GM18951 (cell line): Measurements from ENCODE around the gene ABI2.
"Not testable (repeated sequence)": the region's sequence is repeated elsewhere in the genome, so short reads cannot be mapped to it uniquely, and the experiment has no call there.

ENCODE experiments used
- POLR2A ChIP-seq: IDR thresholded peaks from 4 replicates; pipeline ENCODE4 v1.6.1; 2011; ENCODE audit warnings: mild to moderate bottlenecking; ENCODE audit not compliant: insufficient read length, insufficient read depth; ENCODE audit errors: extremely low read depth
- in situ Hi-C: fragments of 300-500 bp; cut with MboI; formaldehyde crosslinking; loops from one replicate; pipeline ENCODE4 v1.12.0; 2022; ENCODE audit warnings: low sequenced_read_pairs, mixed read lengths, inconsistent platforms; ENCODE audit not compliant: unreplicated experiment

ABI2 gene

DNA sequence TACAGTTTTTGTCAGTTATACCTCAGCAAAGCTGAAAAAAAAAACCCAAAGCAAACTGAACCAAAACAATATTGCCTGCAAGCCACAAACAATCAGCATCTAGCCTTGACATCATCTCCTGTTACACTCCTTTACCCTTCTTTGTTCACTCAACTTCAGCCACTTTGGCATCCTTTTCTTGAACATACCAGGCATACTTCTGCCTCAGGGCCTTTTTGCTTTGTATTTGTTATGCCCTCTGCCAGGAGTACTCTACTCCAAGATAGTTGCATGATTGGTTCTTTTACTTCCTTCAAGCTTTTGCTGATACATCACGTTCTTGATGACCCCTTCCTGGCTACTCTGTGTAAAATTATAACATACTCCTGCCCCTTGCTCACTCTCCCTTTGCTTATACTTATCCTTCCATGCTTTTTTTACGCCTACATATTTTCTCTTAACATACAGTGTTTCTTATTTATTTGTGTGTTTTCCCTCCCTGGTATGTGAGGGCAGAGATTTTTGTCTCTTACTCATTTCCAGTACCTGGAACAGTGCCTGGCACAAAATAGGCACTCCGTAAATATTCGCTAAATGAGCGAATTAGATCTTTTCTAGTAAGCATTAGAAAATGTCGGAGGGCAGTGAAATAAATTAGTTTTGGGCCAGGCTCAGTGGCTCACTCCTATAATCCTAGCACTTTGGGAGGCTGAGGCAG, 12.7 kb downstream of the ABI2 start:
- no peak for TF ChIP-seq POLR2A
- in situ Hi-C loops, result no loop called here

DNA sequence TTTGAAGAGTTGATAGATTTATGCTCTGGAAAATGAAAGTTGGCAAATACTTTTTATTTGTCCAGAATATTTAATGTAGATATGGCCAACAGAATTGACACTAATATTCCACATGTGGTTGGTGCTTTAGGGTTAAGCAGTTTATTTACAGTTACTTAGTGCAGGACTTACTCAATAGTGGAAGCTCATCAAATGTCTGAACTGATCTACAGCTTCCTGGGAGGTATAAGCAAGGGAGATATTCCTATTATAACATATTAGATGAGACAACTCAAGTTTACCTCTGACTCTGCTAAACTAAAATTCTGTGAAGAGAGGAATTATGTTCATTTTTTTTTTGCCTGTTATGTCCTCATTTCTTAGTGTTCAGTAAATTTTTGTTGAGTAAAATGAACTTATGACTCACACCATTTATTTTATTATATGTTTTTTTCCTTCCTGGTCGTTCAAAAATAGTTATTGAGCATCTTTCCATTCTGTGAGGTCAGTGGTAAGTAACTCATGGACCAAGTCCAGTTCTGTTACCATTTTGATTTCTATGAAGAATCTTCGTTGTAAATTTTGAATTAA, 13.6 kb downstream of the ABI2 start:
- in situ Hi-C loops, result no loop called here

DNA sequence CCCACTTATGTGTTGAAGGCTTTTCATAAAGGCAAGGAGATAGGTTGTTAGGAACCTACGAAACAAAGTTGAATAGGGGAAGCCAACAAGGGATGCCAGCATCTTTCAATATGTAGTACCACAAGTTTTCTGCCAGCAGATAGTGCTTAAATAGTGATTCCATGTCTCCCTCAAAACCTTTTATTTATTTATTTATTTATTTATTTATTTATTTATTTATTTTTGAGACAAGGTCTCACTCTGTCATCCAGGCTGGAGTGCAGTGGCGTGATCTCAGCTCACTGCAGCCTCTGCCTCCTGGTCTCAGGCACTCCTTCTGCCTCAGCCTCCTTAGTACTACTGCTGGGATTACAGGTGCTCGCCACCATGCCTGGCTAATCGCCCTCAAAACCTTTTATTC, 14.2 kb downstream of the ABI2 start:
- in situ Hi-C loops, result not testable (repeated sequence)

More for the DNA sequence above, 13.6 kb downstream of the ABI2 start:
- no peak for TF ChIP-seq POLR2A

DNA sequence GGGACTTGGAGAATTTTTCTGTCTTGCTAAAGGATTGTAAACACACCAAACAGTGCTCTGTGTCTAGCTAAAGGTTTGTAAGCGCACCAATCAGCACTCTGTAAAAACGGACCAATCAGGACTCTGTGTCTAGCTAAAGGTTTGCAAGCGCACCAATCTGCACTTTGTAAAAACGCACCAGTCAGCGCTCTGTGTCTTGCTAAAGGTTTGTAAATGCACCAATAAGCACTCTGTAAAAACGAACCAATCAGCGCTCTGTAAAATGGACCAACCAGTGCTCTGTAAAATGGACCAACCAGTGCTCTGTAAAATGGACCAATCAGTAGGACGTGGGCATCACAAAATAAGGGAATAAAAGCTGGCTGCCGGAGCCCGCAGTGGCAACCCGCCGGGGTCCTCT, 16.5 kb downstream of the ABI2 start:
- in situ Hi-C loops, result no loop called here

DNA sequence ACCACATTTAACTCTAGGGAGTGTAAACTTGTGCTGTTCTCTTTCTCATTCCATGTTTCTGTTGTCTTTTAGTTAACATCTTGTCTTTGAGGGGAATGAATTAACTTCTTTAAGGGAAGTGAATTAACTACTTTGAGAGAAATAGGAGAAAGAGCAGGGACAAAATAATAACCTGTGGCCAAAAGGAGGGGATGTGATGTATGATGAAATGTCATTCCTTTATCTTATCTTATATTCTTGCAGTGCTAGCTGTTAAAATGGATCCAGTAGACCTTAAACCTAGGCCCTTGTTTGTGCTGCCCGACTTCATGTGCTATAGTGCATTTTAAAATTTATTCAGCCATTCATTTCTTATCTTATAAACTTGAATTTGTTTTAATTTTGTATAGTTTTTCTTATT, 18.4 kb downstream of the ABI2 start:
- in situ Hi-C loops, result no loop called here
- TF ChIP-seq POLR2A, result no peak

More for the DNA sequence above, 16.5 kb downstream of the ABI2 start:
- TF ChIP-seq POLR2A, result no peak

DNA sequence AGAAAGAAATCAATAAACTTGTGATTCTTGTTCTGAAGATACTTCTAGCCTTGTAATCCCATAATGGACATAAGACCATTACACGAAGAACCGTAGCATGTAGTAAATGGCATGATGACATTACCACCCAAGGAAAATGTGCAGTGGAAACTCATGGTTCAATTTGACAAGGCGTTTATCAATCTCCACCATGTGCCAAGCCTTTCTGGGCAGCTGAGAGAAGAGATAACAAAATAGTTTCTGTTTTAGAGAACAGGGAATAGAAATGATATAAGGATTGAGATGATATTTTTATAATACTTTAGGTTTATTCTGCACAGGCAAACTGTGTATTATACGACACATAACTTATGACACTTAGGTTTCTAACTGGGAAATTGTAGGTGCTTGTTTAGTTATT, 19.2 kb downstream of the ABI2 start:
- in situ Hi-C loops, result no loop called here
- no peak for TF ChIP-seq POLR2A

DNA sequence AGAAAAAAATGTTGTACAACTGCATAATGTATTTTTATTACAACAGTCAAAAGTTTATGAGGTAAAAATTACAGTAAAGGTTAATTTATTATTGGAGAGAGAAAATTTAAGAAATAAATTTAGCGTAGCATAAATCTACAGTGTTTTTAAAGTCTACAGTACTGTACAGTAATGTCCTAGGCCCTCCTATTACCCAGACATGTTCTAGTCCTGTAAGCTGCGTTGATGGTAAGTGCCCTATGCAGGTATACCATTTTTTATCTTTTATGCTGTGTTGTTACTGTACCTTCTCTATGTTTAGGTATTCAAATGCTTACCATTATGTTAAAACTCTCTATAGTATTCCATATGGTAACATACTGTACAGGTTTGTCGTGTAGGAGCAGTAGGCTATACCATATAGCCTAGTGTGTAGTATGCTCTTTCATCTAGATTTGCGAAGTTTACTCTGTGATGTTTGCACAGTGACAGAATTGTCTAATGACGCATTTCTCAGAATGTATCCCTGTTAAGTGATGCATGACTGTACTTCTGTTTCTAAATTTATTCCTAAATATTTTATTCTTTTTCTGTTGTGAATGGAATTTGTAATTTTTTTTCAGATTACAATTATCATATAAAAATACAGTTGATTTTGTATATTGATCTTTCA, 24.5 kb downstream of the ABI2 start:
- no peak for TF ChIP-seq POLR2A
- in situ Hi-C loops, result no loop called here

DNA sequence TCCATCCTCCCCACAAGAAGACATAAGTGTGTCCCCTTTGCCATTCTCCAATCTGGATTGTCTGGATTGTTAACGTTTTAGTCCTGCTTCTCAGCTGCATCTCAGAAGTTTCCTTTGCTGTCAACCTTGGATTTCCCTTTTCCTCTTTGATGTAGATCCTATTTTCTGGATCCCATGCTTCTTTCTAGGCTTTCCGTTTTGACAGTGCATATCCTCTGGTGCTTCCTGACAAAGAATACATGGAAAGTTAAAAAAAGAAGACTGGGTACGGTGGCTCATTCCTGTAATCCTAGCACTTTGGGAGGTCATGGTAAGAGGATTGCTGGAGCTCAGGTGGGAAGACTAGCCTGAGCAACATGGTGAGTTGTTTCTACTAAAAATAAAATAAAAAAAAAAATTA, 26.8 kb downstream of the ABI2 start:
- TF ChIP-seq POLR2A, result no peak
- in situ Hi-C loops, result no loop called here

DNA sequence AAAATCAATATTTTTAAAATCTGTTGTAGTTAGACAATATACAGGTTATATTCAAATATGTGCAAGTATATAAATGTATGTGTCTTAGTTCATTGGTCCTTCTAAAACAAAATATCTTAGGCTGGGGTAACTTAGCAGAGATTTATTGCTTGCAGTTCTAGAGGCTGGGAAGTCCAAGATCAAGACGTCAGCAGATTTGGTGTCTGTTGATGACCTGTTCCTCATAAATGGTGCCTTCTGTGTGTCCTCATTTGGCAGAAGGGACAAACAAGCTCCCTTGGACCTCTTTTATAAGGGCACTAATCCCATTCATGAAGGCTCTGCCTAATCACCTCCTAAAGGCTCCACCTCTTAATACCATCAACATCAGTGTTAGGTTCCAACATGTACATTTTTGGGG, 31.3 kb downstream of the ABI2 start:
- in situ Hi-C loops, result no loop called here
- no peak for TF ChIP-seq POLR2A

DNA sequence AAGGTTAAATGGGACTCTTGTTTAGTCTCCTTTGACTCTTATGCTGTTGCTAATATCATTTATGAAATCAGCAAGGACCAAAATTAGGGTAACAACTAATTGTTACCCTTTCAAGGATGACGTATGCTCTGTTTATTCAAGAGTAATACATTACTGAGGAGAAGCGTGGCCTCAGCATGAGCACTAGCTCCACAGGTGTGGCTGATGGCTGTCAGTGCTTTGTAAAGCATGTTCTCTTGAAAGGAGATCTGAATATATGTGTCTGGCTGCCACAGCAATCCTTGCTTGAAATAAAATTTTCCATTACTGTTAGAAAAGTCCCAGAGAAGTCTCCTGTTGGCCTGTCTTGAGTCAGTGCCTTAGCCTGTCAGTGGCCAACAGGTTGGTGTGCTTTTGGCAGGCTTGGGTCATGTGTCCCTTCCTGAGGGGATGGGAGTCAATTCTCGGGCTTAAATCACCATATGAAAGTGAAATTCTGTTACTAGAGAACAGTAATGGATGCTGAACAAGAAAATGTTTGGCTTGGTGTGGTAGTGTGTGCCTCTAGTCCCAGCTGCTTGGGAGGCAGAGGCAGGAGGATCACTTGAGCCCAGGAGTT, 32.7 kb downstream of the ABI2 start:
- TF ChIP-seq POLR2A, result no peak
- in situ Hi-C loops, result no loop called here

DNA sequence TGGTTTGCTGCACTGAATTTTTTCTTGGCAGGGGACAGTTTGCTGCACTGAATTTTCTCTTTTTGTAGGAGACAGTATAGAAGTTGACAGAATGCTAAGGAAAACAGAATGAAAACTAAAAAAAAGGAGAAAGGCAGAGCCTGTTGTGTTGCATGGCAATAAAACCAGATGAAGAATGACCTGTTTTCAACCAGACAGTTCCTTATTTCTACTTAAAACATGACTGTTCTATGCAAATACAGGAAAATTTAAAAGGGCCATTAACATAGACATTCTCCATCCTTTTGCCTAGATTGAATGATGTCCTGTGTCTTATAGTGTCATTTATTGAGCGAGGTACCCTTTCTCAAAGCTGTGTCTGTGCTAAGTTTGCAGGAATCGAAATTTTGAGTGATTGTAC, 33.3 kb downstream of the ABI2 start:
- in situ Hi-C loops, result no loop called here
- no peak for TF ChIP-seq POLR2A

DNA sequence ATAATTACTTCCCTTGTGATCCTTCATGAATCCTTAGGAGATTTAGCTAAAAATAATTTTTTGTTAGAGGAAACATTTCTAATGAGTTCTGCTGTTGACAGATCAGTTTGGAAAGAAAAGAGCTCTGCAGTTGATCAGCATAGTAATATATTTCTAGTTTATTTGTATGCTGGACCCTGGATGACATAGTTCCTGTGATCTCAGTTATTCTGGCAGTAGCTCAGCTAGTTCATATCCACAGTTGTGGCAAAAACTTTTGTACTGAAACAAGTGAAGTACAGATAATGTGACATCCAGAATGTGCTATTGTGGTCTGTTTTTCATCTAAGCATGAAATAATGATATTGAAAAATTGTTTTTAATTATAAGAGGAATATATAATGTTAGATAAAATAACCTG, 33.7 kb downstream of the ABI2 start:
- in situ Hi-C loops, result no loop called here
- no peak for TF ChIP-seq POLR2A

DNA sequence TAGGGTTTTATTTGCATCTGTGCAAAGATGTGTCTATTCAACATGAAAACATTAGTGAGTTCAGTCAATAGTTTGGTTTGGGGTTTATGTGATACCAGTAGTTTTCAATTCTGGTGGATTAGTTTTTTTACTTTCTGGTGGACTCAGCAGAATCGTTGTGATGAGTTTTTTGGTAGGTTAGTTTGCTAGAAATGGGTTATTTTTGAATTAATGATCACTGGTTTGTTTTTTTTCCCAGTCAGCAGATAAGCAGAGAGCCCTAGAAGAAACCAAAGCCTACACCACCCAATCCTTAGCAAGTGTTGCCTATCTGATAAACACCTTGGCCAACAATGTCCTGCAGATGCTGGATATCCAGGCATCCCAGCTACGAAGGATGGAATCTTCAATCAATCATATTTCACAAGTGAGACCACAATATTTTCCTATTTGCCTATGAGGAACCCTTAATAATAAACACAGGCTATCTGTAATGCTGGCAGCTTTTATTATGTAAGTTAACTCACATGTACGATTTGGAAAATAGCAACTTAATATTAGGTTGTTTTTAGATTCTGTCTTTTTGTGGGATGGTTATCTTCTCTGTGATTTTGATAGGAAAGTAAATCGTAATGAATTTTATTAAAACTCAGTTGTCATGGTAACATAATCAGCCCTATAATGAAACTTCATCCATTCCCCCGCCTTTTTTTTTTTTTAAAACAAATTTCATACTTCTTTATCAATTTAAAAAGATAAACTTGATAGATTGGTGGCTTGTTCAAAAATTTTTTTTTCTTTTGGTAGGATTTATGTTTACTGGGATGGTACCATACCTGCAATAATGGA, 38.7 kb downstream of the ABI2 start:
- TF ChIP-seq POLR2A, result no peak
- in situ Hi-C loops, result no loop called here

DNA sequence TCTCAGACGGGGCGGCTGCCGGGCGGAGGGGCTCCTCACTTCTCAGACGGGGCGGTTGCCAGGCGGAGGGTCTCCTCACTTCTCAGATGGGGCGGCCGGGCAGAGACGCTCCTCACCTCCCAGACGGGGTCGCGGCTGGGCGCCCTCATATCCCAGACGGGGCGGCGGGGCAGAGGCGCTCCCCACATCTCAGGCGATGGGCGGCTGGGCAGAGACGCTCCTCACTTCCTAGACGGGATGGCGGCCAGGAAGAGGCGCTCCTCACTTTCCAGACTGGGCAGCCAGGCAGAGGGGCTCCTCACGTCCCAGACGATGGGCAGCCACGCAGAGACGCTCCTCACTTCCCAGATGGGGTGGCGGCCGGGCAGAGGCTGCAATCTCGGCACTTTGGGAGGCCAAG, 44.5 kb downstream of the ABI2 start:
- in situ Hi-C loops, result not testable (repeated sequence)

DNA sequence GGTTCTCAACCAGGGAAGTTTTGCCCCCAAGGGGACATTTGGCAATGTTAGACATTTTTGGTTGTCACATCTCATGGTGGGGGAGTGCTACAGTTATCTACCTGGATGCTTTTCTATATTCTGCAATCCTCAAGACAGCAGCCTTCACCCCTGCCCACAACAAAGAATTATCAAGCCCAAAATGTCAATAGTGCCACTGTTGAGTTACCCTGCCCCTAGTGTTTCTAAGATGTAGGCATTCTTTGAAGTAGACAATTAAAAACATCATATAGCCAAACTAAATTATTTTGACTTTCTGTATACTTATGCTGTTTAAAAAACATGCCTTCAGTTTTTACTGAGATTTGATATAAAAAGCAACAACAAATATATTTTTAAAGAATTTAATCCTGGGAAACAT, 48.0 kb downstream of the ABI2 start:
- in situ Hi-C loops, result no loop called here
- TF ChIP-seq POLR2A, result no peak
